ENCODE data around the gene DBF4B.

GRCh38 chr17:44794851-44795413 is 86.5 kb downstream of the DBF4B start:
- TF ChIP-seq JUND (IDR thresholded peaks at IDR 0.05) (peak; percentile 62), MAX (IDR thresholded peaks at IDR 0.05) (no peak; the same call in none of the 2 replicates), POLR2AphosphoS5 (IDR thresholded peaks at IDR 0.05; ENCODE audit: low read depth, low read length) (peak; percentile 49; the same call in 1 of the 2 replicates)
- TF ChIP-seq, protein P1, sequence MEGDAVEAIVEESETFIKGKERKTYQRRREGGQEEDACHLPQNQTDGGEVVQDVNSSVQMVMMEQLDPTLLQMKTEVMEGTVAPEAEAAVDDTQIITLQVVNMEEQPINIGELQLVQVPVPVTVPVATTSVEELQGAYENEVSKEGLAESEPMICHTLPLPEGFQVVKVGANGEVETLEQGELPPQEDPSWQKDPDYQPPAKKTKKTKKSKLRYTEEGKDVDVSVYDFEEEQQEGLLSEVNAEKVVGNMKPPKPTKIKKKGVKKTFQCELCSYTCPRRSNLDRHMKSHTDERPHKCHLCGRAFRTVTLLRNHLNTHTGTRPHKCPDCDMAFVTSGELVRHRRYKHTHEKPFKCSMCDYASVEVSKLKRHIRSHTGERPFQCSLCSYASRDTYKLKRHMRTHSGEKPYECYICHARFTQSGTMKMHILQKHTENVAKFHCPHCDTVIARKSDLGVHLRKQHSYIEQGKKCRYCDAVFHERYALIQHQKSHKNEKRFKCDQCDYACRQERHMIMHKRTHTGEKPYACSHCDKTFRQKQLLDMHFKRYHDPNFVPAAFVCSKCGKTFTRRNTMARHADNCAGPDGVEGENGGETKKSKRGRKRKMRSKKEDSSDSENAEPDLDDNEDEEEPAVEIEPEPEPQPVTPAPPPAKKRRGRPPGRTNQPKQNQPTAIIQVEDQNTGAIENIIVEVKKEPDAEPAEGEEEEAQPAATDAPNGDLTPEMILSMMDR (IDR thresholded peaks at IDR 0.05 in 2 of 3, conservative IDR thresholded peaks at IDR 0.05 in 1 of 3; ENCODE audit: borderline replicate concordance in 1 of 3, insufficient read depth in 1 of 3, low read depth in 2 of 3, low read length in 2 of 3) = no peak
- TF ChIP-seq, protein P2, sequence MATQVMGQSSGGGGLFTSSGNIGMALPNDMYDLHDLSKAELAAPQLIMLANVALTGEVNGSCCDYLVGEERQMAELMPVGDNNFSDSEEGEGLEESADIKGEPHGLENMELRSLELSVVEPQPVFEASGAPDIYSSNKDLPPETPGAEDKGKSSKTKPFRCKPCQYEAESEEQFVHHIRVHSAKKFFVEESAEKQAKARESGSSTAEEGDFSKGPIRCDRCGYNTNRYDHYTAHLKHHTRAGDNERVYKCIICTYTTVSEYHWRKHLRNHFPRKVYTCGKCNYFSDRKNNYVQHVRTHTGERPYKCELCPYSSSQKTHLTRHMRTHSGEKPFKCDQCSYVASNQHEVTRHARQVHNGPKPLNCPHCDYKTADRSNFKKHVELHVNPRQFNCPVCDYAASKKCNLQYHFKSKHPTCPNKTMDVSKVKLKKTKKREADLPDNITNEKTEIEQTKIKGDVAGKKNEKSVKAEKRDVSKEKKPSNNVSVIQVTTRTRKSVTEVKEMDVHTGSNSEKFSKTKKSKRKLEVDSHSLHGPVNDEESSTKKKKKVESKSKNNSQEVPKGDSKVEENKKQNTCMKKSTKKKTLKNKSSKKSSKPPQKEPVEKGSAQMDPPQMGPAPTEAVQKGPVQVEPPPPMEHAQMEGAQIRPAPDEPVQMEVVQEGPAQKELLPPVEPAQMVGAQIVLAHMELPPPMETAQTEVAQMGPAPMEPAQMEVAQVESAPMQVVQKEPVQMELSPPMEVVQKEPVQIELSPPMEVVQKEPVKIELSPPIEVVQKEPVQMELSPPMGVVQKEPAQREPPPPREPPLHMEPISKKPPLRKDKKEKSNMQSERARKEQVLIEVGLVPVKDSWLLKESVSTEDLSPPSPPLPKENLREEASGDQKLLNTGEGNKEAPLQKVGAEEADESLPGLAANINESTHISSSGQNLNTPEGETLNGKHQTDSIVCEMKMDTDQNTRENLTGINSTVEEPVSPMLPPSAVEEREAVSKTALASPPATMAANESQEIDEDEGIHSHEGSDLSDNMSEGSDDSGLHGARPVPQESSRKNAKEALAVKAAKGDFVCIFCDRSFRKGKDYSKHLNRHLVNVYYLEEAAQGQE (IDR thresholded peaks at IDR 0.05; ENCODE audit: low read depth) = no peak
